ENCODE measurements around the gene CCDC97.

The CCDC97 gene

DNA sequence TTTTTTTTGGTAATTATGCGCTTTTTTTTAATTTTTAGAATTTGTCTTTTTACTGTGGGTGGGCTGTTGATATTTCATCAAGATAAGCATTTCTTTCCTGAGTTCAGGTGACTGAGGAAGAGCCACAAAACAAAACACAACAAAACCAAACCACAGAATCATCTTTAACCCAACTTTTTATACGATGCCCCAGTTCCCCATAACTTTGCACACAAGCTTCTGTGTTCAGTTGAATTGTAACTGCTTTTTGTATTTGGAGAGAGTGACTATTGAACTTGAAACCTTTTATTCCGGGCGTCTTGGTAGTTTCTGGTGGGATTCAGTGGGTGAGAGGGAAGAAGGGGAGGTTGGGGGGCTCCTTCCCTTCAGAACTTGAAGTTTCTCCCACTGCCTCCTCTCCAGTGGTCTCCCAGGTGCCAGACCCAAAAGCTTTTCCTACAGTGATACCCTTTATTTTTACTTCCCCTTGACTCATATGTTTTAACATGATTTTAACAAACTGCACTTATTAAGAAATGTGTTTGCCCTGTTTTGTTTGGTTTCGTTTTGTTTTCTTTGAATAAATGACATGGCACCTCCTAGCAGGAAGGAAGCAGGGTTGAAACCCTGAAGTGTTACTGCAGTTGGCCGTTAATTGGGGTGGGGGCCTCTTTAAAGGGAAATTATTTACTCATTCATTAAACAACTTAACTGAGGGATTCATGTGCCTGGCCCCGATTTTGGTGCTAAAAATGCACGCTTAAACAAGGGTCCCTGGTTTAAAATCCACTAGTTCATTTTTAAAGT, 2.7 kb upstream of the CCDC97 start:
- Histone ChIP-seq H3K4me3 (ENCODE audit: low read length) (no peak overlapping the region), H3K36me3 (replicated peaks; ENCODE audit: low read depth, low read length) (peaks cover 56% of the 10 kb centered on the region), H3K79me2 (ENCODE audit: low read length) (peaks cover 24% of the 10 kb centered on the region), H4K20me1 (ENCODE audit: insufficient read depth, low read length) (no peaks in the 10 kb centered on the region), H2AFZ (ENCODE audit: low read depth, low read length) (no peak overlapping the region), H3K9me3 (ENCODE audit: insufficient read depth, low read length) (no peaks in the 10 kb centered on the region), H3K4me2 (ENCODE audit: low read length) (no peak overlapping the region), H3K9ac (ENCODE audit: low read length) (no peak overlapping the region; the same call in 1 of the 2 replicates), H3K27me3 (ENCODE audit: low read depth, low read length) (no peaks in the 10 kb centered on the region), H3K4me1 (ENCODE audit: low read length) (peaks cover 28% of the 10 kb centered on the region), H3K27ac (ENCODE audit: low read length) (peak overlapping the region; percentile 84)
- TF ChIP-seq, protein P1, sequence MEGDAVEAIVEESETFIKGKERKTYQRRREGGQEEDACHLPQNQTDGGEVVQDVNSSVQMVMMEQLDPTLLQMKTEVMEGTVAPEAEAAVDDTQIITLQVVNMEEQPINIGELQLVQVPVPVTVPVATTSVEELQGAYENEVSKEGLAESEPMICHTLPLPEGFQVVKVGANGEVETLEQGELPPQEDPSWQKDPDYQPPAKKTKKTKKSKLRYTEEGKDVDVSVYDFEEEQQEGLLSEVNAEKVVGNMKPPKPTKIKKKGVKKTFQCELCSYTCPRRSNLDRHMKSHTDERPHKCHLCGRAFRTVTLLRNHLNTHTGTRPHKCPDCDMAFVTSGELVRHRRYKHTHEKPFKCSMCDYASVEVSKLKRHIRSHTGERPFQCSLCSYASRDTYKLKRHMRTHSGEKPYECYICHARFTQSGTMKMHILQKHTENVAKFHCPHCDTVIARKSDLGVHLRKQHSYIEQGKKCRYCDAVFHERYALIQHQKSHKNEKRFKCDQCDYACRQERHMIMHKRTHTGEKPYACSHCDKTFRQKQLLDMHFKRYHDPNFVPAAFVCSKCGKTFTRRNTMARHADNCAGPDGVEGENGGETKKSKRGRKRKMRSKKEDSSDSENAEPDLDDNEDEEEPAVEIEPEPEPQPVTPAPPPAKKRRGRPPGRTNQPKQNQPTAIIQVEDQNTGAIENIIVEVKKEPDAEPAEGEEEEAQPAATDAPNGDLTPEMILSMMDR (IDR thresholded peaks at IDR 0.05; ENCODE audit: low read depth, low read length) = no peak
- no peak for TF ChIP-seq EZH2phosphoT487 (IDR thresholded peaks at IDR 0.05; ENCODE audit: low read depth)

DNA sequence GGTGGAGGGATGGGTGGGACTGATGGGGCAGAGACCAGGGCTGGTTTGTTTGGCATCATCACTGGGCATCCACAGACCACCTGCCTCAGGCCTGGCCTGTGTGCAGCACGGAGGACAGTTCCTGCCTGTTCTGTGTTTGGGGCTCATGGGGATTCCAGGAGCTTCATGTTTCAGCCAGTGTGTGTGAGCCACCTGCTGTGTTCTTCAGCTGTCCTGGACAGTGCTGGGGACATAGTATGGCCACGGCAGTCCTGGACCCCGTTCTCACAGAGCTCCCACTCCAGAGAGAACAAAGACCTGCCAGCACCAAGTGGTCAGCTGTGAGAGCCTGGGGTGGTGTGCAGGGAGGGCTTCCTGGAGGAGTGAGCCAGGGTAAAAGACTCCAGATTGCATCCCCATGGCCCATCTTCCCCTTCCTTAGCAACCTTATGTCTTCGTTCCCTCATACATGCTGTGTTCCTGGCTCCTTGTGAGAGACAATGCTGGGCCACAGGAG, 2.0 kb upstream of the CCDC97 start:
- peaks cover 52% of the 10 kb centered on the region for H3K36me3 ChIP-seq (replicated peaks; ENCODE audit: low read depth, low read length)
- no peak overlapping the region for H3K4me3 ChIP-seq (ENCODE audit: low read length)
- no peaks in the 10 kb centered on the region for H3K9me3 ChIP-seq (ENCODE audit: insufficient read depth, low read length)
- peaks cover 28% of the 10 kb centered on the region for H3K4me1 ChIP-seq (ENCODE audit: low read length)
- peak overlapping the region; percentile 62 for H3K9ac ChIP-seq (ENCODE audit: low read length)
- H3K27me3 ChIP-seq (ENCODE audit: low read depth, low read length) = no peaks in the 10 kb centered on the region
- TF ChIP-seq, protein P1 (IDR thresholded peaks at IDR 0.05; ENCODE audit: low read depth, low read length) = no peak
- H4K20me1 ChIP-seq (ENCODE audit: insufficient read depth, low read length) = no peaks in the 10 kb centered on the region
- H3K27ac ChIP-seq (ENCODE audit: low read length) = peak overlapping the region; percentile 84
- peak overlapping the region; percentile 56 for H3K4me2 ChIP-seq (ENCODE audit: low read length)
- peaks cover 30% of the 10 kb centered on the region for H3K79me2 ChIP-seq (ENCODE audit: low read length)
- no peak overlapping the region for H2AFZ ChIP-seq (ENCODE audit: low read depth, low read length)

DNA sequence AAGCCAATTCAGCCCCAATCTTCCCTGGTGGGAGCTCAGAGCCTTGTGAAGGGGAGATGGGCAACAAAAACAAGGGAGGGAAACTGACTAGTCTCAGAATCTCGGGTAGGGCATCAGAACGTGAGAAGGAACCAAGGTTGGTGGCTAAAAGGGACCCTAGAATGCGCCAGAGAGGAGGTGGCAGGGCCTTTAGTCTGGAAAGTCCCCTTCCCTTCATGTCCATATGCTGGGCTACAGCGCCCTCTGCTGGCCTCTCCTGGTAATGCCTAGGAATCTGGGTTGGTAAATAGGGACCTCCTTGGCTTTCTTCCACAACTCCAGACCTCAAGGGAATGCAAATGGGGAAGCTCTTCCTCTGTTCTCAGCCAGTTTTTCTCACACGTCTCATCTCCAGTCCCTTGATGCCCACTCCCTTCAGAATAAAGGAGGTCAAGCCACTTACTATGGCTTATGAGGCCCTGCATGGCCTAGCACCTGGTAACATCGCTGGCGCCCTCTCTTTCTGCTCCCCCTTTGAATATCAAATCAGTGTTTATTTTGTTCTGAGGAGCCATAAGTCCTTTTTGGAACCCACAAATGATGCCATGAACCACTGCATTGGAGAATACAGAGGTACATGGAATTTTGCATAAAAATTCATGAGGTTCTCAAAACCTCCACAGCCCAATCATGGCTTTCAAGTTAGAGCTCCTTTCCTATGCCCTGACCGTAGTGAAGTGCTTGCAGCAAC, 1.4 kb upstream of the CCDC97 start:
- Histone ChIP-seq H3K79me2 (ENCODE audit: low read length) (peaks cover 30% of the 10 kb centered on the region), H3K4me1 (ENCODE audit: low read length) (peaks cover 28% of the 10 kb centered on the region), H3K9ac (ENCODE audit: low read length) (peak overlapping the region; percentile 84), H3K4me3 (ENCODE audit: low read length) (peak overlapping the region; percentile 92; the same call in 1 of the 2 replicates), H3K27me3 (ENCODE audit: low read depth, low read length) (no peaks in the 10 kb centered on the region), H3K27ac (ENCODE audit: low read length) (peak overlapping the region; percentile 84), H3K36me3 (replicated peaks; ENCODE audit: low read depth, low read length) (peaks cover 51% of the 10 kb centered on the region), H4K20me1 (ENCODE audit: insufficient read depth, low read length) (no peaks in the 10 kb centered on the region), H2AFZ (ENCODE audit: low read depth, low read length) (no peak overlapping the region), H3K4me2 (ENCODE audit: low read length) (peak overlapping the region; percentile 90), H3K9me3 (ENCODE audit: insufficient read depth, low read length) (no peaks in the 10 kb centered on the region)
- TF ChIP-seq EZH2phosphoT487 (IDR thresholded peaks at IDR 0.05; ENCODE audit: low read depth) = no peak
- TF ChIP-seq, protein P1 (IDR thresholded peaks at IDR 0.05; ENCODE audit: low read depth, low read length) = peak; percentile 98

Data from OCI-LY3 (cell line).